OCI-LY7 (cell line): ENCODE measurements around the gene DDX39B.

Experiments used
- EZH2phosphoT487 ChIP-seq: fragments of 200-600 bp; sonication (generic); IDR thresholded peaks from 2 replicates; pipeline ENCODE4 v1.6.1; 2018; ENCODE audit warnings: low read depth, borderline replicate concordance, mild to moderate bottlenecking, mixed run types, antibody characterized with exemption, low read length, moderate library complexity, mixed read lengths
- TF ChIP-seq, protein P1 (sequence below): fragments of 200-600 bp; sonication (generic); conservative IDR thresholded peaks from 2 replicates; pipeline ENCODE4 v1.5.1; 2014; ENCODE audit warnings: mild to moderate bottlenecking, antibody characterized with exemption, low read length, moderate library complexity, mixed read lengths

DNA sequence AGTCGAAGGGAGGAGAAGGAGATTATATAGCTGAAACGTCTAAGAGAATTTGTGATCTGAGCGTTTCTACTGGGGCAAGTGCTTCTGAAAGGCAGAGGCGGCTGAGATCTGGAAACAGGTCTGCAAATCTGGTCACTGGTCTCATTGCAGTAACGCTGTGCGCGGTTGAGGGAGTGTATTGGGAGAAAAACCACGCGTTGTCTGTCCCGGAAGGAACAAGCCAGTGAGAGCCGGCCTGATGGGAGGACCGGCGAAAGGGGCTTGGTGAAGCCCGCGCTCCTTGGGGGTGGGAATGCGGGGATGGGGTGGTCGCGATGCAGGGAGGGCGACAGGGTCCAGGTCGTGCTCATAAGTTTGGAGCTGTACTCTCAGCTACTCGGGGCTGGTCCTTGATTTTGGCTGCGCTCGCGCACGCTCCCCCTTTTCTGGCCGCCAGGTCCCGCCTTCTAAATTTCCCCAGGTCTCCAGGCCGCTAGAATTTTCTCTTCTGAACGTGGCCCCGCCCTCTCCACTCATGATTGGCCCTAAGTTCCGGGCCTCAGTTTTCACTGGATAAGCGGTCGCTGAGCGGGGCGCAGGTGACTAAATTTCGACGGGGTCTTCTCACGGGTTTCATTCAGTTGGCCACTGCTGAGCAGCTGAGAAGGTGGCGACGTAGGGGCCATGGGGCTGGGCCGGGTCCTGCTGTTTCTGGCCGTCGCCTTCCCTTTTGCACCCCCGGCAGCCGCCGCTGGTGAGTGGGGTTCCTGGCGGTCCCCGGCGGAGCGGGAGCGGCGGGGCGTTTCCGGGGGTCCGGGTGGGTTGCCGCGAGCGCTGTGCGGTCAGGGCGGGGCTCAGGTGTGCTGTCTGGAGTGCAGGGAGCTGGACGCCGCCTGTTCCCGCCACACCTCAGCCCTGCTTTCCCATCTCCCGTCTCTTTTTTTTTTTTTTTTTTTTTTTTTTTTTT is 44.0 kb downstream of the DDX39B start, which contains the start of gene MICB:
- TF ChIP-seq, protein P1, sequence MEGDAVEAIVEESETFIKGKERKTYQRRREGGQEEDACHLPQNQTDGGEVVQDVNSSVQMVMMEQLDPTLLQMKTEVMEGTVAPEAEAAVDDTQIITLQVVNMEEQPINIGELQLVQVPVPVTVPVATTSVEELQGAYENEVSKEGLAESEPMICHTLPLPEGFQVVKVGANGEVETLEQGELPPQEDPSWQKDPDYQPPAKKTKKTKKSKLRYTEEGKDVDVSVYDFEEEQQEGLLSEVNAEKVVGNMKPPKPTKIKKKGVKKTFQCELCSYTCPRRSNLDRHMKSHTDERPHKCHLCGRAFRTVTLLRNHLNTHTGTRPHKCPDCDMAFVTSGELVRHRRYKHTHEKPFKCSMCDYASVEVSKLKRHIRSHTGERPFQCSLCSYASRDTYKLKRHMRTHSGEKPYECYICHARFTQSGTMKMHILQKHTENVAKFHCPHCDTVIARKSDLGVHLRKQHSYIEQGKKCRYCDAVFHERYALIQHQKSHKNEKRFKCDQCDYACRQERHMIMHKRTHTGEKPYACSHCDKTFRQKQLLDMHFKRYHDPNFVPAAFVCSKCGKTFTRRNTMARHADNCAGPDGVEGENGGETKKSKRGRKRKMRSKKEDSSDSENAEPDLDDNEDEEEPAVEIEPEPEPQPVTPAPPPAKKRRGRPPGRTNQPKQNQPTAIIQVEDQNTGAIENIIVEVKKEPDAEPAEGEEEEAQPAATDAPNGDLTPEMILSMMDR: no peak
- TF ChIP-seq EZH2phosphoT487: no peak
